ENCODE results near the gene WNK3.

Gene WNK3

GRCh38 chrX:54171527-54172250 lies 186.2 kb downstream of the WNK3 start:
- DNase-seq (ENCODE audit: low read depth in 2 of 3, low spot score in 1 of 3), result no peak

GRCh38 chrX:54171091-54171490 lies 186.8 kb downstream of the WNK3 start:
- DNase-seq (ENCODE audit: low read depth in 2 of 3, low spot score in 1 of 3), result no peak

DNA sequence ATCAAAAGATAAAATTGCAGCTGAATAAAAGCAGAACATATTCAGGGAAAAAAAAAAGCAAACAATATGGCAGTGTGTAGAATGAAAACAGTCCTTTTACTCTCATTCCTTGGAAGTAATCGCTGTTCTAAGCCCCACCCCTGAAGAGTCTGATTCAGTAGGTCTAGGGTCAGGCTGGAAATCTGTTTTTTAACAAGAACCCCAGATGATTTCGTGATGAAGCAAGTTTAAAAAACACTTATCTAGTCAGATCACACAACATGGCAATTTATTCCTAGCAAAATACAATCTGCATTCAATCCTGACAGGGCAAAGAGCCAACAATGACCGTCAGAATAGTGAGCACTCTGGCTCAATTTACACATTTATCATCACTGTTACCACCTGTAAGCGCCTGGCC lies 190.9 kb downstream of the WNK3 start:
- DNase-seq (ENCODE audit: low read depth in 2 of 3, low spot score in 1 of 3), result no peak

GRCh38 chrX:54157561-54157960 lies 200.3 kb downstream of the WNK3 start:
- DNase-seq (ENCODE audit: low read depth in 2 of 3, low spot score in 1 of 3), result no peak

Data from stimulated activated CD4-positive, alpha-beta T cell treated with anti-CD3 and anti-CD28 coated beads, Interleukin-12 subunit alpha, Interleukin-12 subunit beta, amount 100 ng/mL, for 48 hours (primary cell).